GM21360 (cell line): ENCODE data around the gene TBC1D16.

Experiments used
- ATAC-seq: cut with Tn5 transposase; IDR thresholded peaks from one replicate; pipeline ENCODE4 v1.9.1; 2021; ENCODE audit warnings: mild to moderate bottlenecking, moderate library complexity; ENCODE audit not compliant: unreplicated experiment

Gene TBC1D16

GRCh38 chr17:80035687-80035936, at the start of gene TBC1D16:
Gene TBC1D16, minus strand, starts transcription at chr17:80035872. Its CDS starts 22,325 bp downstream, at chr17:80013547.
- no peak for ATAC-seq

GRCh38 chr17:80084773-80085172, 49.1 kb upstream of the TBC1D16 start:
- no peak for ATAC-seq

GRCh38 chr17:80083136-80083661, 47.5 kb upstream of the TBC1D16 start:
- no peak for ATAC-seq

- ATAC-seq = no peak
Observed at GRCh38 chr17:80082403-80083135, 46.9 kb upstream of the TBC1D16 start.

- ATAC-seq = no peak
Observed at GRCh38 chr17:80081596-80081995, 45.9 kb upstream of the TBC1D16 start.

- ATAC-seq = no peak
Observed at GRCh38 chr17:80080081-80080480, 44.4 kb upstream of the TBC1D16 start.

- no peak for ATAC-seq
Observed at GRCh38 chr17:80072410-80072809, 36.7 kb upstream of the TBC1D16 start.

- no peak for ATAC-seq
Observed at GRCh38 chr17:80071116-80071841, 35.6 kb upstream of the TBC1D16 start.

- ATAC-seq = no peak
Observed at GRCh38 chr17:80070375-80071115, 34.9 kb upstream of the TBC1D16 start.

GRCh38 chr17:80068301-80069222, 32.9 kb upstream of the TBC1D16 start:
- no peak for ATAC-seq

GRCh38 chr17:80067393-80067986, 31.8 kb upstream of the TBC1D16 start:
- ATAC-seq = no peak

- ATAC-seq = no peak
Observed at GRCh38 chr17:80065478-80066170, 30.0 kb upstream of the TBC1D16 start.

- no peak for ATAC-seq
Observed at GRCh38 chr17:80064696-80065095, 29.0 kb upstream of the TBC1D16 start.

- no peak for ATAC-seq
Observed at GRCh38 chr17:80063830-80064585, 28.3 kb upstream of the TBC1D16 start.

- ATAC-seq = no peak
Observed at GRCh38 chr17:80061421-80061820, 25.7 kb upstream of the TBC1D16 start.

- ATAC-seq = no peak
Observed at GRCh38 chr17:80060644-80061043, 25.0 kb upstream of the TBC1D16 start.

GRCh38 chr17:80058311-80058955, 22.8 kb upstream of the TBC1D16 start:
- no peak for ATAC-seq

GRCh38 chr17:80055597-80055996, 19.9 kb upstream of the TBC1D16 start:
- no peak for ATAC-seq
